ENCODE results near the gene ABLIM1. TPM values are rescaled to one million over a fixed set of nuclear protein-coding genes. Genes with fewer than 3 reads are reported as not detected.

ABLIM1 gene
- total RNA-seq, 1 experiment from 2014 or later = 62.1 TPM

- no peak overlapping the region for H3K27ac Mint-ChIP-seq
- no peaks in the 10 kb centered on the region for H3K36me3 Mint-ChIP-seq
- POLR2A ChIA-PET = no interaction called here
- DNase-seq (ENCODE audit: low spot score) = no peak
- no peak overlapping the region for H3K4me3 Mint-ChIP-seq
- no peaks in the 10 kb centered on the region for H3K27me3 Mint-ChIP-seq (ENCODE audit: low read depth)
- H3K4me1 Mint-ChIP-seq = no peaks in the 10 kb centered on the region
- TF ChIP-seq, protein P1, sequence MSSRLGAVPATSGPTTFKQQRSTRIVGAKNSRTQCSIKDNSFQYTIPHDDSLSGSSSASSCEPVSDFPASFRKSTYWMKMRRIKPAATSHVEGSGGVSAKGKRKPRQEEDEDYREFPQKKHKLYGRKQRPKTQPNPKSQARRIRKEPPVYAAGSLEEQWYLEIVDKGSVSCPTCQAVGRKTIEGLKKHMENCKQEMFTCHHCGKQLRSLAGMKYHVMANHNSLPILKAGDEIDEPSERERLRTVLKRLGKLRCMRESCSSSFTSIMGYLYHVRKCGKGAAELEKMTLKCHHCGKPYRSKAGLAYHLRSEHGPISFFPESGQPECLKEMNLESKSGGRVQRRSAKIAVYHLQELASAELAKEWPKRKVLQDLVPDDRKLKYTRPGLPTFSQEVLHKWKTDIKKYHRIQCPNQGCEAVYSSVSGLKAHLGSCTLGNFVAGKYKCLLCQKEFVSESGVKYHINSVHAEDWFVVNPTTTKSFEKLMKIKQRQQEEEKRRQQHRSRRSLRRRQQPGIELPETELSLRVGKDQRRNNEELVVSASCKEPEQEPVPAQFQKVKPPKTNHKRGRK (CRISPR knock-in tag; IDR thresholded peaks at IDR 0.05; ENCODE audit: borderline replicate concordance) = no peak
- TF ChIP-seq, protein P2, sequence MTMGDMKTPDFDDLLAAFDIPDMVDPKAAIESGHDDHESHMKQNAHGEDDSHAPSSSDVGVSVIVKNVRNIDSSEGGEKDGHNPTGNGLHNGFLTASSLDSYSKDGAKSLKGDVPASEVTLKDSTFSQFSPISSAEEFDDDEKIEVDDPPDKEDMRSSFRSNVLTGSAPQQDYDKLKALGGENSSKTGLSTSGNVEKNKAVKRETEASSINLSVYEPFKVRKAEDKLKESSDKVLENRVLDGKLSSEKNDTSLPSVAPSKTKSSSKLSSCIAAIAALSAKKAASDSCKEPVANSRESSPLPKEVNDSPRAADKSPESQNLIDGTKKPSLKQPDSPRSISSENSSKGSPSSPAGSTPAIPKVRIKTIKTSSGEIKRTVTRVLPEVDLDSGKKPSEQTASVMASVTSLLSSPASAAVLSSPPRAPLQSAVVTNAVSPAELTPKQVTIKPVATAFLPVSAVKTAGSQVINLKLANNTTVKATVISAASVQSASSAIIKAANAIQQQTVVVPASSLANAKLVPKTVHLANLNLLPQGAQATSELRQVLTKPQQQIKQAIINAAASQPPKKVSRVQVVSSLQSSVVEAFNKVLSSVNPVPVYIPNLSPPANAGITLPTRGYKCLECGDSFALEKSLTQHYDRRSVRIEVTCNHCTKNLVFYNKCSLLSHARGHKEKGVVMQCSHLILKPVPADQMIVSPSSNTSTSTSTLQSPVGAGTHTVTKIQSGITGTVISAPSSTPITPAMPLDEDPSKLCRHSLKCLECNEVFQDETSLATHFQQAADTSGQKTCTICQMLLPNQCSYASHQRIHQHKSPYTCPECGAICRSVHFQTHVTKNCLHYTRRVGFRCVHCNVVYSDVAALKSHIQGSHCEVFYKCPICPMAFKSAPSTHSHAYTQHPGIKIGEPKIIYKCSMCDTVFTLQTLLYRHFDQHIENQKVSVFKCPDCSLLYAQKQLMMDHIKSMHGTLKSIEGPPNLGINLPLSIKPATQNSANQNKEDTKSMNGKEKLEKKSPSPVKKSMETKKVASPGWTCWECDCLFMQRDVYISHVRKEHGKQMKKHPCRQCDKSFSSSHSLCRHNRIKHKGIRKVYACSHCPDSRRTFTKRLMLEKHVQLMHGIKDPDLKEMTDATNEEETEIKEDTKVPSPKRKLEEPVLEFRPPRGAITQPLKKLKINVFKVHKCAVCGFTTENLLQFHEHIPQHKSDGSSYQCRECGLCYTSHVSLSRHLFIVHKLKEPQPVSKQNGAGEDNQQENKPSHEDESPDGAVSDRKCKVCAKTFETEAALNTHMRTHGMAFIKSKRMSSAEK (CRISPR knock-in tag; IDR thresholded peaks at IDR 0.05; ENCODE audit: borderline replicate concordance) = no peak
- TF ChIP-seq, protein P3, sequence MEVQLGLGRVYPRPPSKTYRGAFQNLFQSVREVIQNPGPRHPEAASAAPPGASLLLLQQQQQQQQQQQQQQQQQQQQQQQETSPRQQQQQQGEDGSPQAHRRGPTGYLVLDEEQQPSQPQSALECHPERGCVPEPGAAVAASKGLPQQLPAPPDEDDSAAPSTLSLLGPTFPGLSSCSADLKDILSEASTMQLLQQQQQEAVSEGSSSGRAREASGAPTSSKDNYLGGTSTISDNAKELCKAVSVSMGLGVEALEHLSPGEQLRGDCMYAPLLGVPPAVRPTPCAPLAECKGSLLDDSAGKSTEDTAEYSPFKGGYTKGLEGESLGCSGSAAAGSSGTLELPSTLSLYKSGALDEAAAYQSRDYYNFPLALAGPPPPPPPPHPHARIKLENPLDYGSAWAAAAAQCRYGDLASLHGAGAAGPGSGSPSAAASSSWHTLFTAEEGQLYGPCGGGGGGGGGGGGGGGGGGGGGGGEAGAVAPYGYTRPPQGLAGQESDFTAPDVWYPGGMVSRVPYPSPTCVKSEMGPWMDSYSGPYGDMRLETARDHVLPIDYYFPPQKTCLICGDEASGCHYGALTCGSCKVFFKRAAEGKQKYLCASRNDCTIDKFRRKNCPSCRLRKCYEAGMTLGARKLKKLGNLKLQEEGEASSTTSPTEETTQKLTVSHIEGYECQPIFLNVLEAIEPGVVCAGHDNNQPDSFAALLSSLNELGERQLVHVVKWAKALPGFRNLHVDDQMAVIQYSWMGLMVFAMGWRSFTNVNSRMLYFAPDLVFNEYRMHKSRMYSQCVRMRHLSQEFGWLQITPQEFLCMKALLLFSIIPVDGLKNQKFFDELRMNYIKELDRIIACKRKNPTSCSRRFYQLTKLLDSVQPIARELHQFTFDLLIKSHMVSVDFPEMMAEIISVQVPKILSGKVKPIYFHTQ (CRISPR knock-in tag; IDR thresholded peaks at IDR 0.05) = no peak
- TF ChIP-seq ZNF138 (CRISPR knock-in tag; conservative IDR thresholded peaks at IDR 0.05) (no peak), ERG (CRISPR knock-in tag; IDR thresholded peaks at IDR 0.05) (no peak), GTF2I (CRISPR knock-in tag; conservative IDR thresholded peaks at IDR 0.05) (no peak), ZNF396 (CRISPR knock-in tag; IDR thresholded peaks at IDR 0.05; ENCODE audit: borderline replicate concordance) (no peak)
- CTCF ChIA-PET = no interaction called here
- no peak for ATAC-seq
- no peaks in the 10 kb centered on the region for H3K9me3 Mint-ChIP-seq
Observed at GRCh38 chr10:114566064-114566463, 92.0 kb downstream of the ABLIM1 start.

DNA sequence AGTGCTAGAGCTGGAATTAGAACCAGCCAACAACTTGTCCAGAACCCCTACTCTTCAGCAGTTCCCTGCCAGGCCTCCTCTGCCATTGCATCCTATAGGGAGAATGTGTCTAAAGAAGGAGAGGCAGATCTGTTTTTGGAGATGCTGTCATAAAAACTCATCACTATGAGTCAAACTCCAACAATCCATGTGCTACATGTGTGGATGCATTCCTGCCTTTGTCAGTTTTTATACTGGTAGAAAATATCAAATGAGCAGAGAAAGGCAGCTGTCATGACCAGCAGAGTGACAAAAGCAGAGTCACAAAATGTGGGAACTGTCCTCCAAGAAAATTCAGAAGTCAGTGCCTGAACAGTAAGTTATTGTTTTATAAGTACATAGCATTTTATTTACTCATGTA, 93.0 kb downstream of the ABLIM1 start:
- ATAC-seq = no peak
- ChIA-PET CTCF (no interaction called here), POLR2A (no interaction called here)
- Mint-ChIP-seq H3K27me3 (ENCODE audit: low read depth) (no peaks in the 10 kb centered on the region), H3K9me3 (no peaks in the 10 kb centered on the region), H3K36me3 (no peaks in the 10 kb centered on the region), H3K4me1 (no peaks in the 10 kb centered on the region), H3K27ac (no peak overlapping the region), H3K4me3 (no peak overlapping the region)
- DNase-seq (ENCODE audit: low spot score) = no peak
- TF ChIP-seq FOXP1 (CRISPR knock-in tag; IDR thresholded peaks at IDR 0.05; ENCODE audit: borderline replicate concordance) (no peak), CREB1 (CRISPR knock-in tag; IDR thresholded peaks at IDR 0.05) (no peak), NFATC4 (CRISPR knock-in tag; IDR thresholded peaks at IDR 0.05) (no peak), ATF1 (CRISPR knock-in tag; IDR thresholded peaks at IDR 0.05) (no peak), GRHL2 (CRISPR knock-in tag; IDR thresholded peaks at IDR 0.05; ENCODE audit: insufficient replicate concordance, severe bottlenecking) (no peak), AFF4 (CRISPR knock-in tag; IDR thresholded peaks at IDR 0.05; ENCODE audit: borderline replicate concordance) (no peak), GABPB1 (CRISPR knock-in tag; IDR thresholded peaks at IDR 0.05) (no peak), USF2 (CRISPR knock-in tag; IDR thresholded peaks at IDR 0.05) (no peak)
- TF ChIP-seq, protein P2 (CRISPR knock-in tag; IDR thresholded peaks at IDR 0.05; ENCODE audit: borderline replicate concordance) = no peak
